ENCODE results near the gene MARK3. TPM values are rescaled to one million over a fixed set of nuclear protein-coding genes. Genes with fewer than 3 reads are reported as not detected.

Gene MARK3
- total RNA-seq, 2 experiments from 2014 or later = 76.8 to 86.7 TPM

GRCh38 chr14:103370087-103370486 lies 15.1 kb upstream of the MARK3 start:
- Mint-ChIP-seq H3K36me3 (ENCODE audit: low read depth) (no peaks in the 10 kb centered on the region), H3K27ac (no peak overlapping the region)
- CTCF ChIA-PET = no interaction called here

GRCh38 chr14:103372017-103372416 lies 13.2 kb upstream of the MARK3 start:
- Mint-ChIP-seq H3K9me3 (ENCODE audit: insufficient read depth) (no peaks in the 10 kb centered on the region), H3K4me1 (ENCODE audit: low read depth) (no peaks in the 10 kb centered on the region)
- ATAC-seq = no peak

More at GRCh38 chr14:103370087-103370486, 15.1 kb upstream of the MARK3 start:
- DNase-seq = no peak
- Mint-ChIP-seq H3K4me3 (no peak overlapping the region), H3K9me3 (ENCODE audit: insufficient read depth) (no peaks in the 10 kb centered on the region), H3K27me3 (ENCODE audit: low read depth) (peaks cover 2% of the 10 kb centered on the region), H3K4me1 (ENCODE audit: low read depth) (no peaks in the 10 kb centered on the region)
- POLR2A ChIA-PET = no interaction called here
- no peak for ATAC-seq

GRCh38 chr14:103372552-103373304 lies 12.5 kb upstream of the MARK3 start:
- Mint-ChIP-seq H3K9me3 (ENCODE audit: insufficient read depth) (no peaks in the 10 kb centered on the region), H3K4me1 (ENCODE audit: low read depth) (no peaks in the 10 kb centered on the region), H3K36me3 (ENCODE audit: low read depth) (no peaks in the 10 kb centered on the region), H3K27me3 (ENCODE audit: low read depth) (peaks cover 2% of the 10 kb centered on the region), H3K4me3 (no peak overlapping the region), H3K27ac (no peak overlapping the region)
- ATAC-seq = no peak
- no peak for DNase-seq
- POLR2A ChIA-PET = no interaction called here
- CTCF ChIA-PET = interaction anchor here (0.8 kb wide), 1 partner anchor 44 kb away, joined by 3 read pairs; no protein-coding TSS in a partner anchor

More at GRCh38 chr14:103372017-103372416, 13.2 kb upstream of the MARK3 start:
- no peak for DNase-seq
- H3K4me3 Mint-ChIP-seq = no peak overlapping the region
- H3K27ac Mint-ChIP-seq = no peak overlapping the region
- ChIA-PET POLR2A (no interaction called here), CTCF (no interaction called here)
- no peaks in the 10 kb centered on the region for H3K36me3 Mint-ChIP-seq (ENCODE audit: low read depth)
- H3K27me3 Mint-ChIP-seq (ENCODE audit: low read depth) = peaks cover 2% of the 10 kb centered on the region

GRCh38 chr14:103374121-103374520 lies 11.1 kb upstream of the MARK3 start:
- ChIA-PET CTCF (no interaction called here), POLR2A (no interaction called here)
- peaks cover 4% of the 10 kb centered on the region for H3K27me3 Mint-ChIP-seq (ENCODE audit: low read depth)

GRCh38 chr14:103377522-103378037 lies 7.6 kb upstream of the MARK3 start:
- Mint-ChIP-seq H3K4me3 (no peak overlapping the region), H3K9me3 (ENCODE audit: insufficient read depth) (no peaks in the 10 kb centered on the region), H3K27me3 (ENCODE audit: low read depth) (peaks cover 11% of the 10 kb centered on the region), H3K36me3 (ENCODE audit: low read depth) (no peaks in the 10 kb centered on the region), H3K4me1 (ENCODE audit: low read depth) (peaks cover 5% of the 10 kb centered on the region), H3K27ac (no peak overlapping the region)
- DNase-seq = no peak
- ATAC-seq = no peak
- ChIA-PET POLR2A (interaction anchor here (0.6 to 1.0 kb wide), 3 partner anchors 13 to 783 kb away, joined by 3 read pairs; no protein-coding TSS in a partner anchor), CTCF (interaction anchor here (1.2 to 1.6 kb wide), 3 partner anchors 10 to 17 kb away, joined by 3 read pairs; no protein-coding TSS in a partner anchor)

More at GRCh38 chr14:103374121-103374520, 11.1 kb upstream of the MARK3 start:
- Mint-ChIP-seq H3K4me1 (ENCODE audit: low read depth) (no peaks in the 10 kb centered on the region), H3K9me3 (ENCODE audit: insufficient read depth) (no peaks in the 10 kb centered on the region), H3K27ac (no peak overlapping the region), H3K4me3 (no peak overlapping the region), H3K36me3 (ENCODE audit: low read depth) (no peaks in the 10 kb centered on the region)
- ATAC-seq (no peak), DNase-seq (no peak)

- no peaks in the 10 kb centered on the region for H3K9me3 Mint-ChIP-seq (ENCODE audit: insufficient read depth)
- ATAC-seq (no peak), DNase-seq (no peak)
- no peak overlapping the region for H3K4me3 Mint-ChIP-seq
- H3K27ac Mint-ChIP-seq = no peak overlapping the region
- peaks cover 14% of the 10 kb centered on the region for H3K27me3 Mint-ChIP-seq (ENCODE audit: low read depth)
- H3K36me3 Mint-ChIP-seq (ENCODE audit: low read depth) = no peaks in the 10 kb centered on the region
- ChIA-PET CTCF (interaction anchor here (0.5 to 1.6 kb wide), 5 partner anchors 9 to 38 kb away, joined by 3 read pairs; no protein-coding TSS in a partner anchor), POLR2A (interaction anchor here (0.6 to 1.0 kb wide), 2 partner anchors 12 to 331 kb away, joined by 3 read pairs; no protein-coding TSS in a partner anchor)
- H3K4me1 Mint-ChIP-seq (ENCODE audit: low read depth) = peaks cover 8% of the 10 kb centered on the region
These were observed 7.0 kb upstream of the MARK3 start for GRCh38 chr14:103378038-103378854.

- Mint-ChIP-seq H3K4me3 (no peak overlapping the region), H3K4me1 (ENCODE audit: low read depth) (peaks cover 16% of the 10 kb centered on the region), H3K9me3 (ENCODE audit: insufficient read depth) (no peaks in the 10 kb centered on the region), H3K27me3 (ENCODE audit: low read depth) (peaks cover 12% of the 10 kb centered on the region), H3K27ac (no peak overlapping the region), H3K36me3 (ENCODE audit: low read depth) (peaks cover under 1% of the 10 kb centered on the region)
- CTCF ChIA-PET = interaction anchor here (0.7 to 2.0 kb wide), 3 partner anchors 10 to 119 kb away, joined by 3 to 9 read pairs (median 3); no protein-coding TSS in a partner anchor
- ATAC-seq = no peak
- no peak for DNase-seq
- POLR2A ChIA-PET = no interaction called here
These were observed 4.4 kb upstream of the MARK3 start for GRCh38 chr14:103380719-103381377.

GRCh38 chr14:103382376-103382775 lies 2.8 kb upstream of the MARK3 start:
- CTCF ChIA-PET = interaction anchor here (0.9 to 2.0 kb wide), 2 partner anchors 8 to 9 kb away, joined by 3 to 9 read pairs; no protein-coding TSS in a partner anchor
- ATAC-seq (no peak), DNase-seq (no peak)
- no peak overlapping the region for H3K4me3 Mint-ChIP-seq
- H3K27me3 Mint-ChIP-seq (ENCODE audit: low read depth) = peaks cover 12% of the 10 kb centered on the region
- H3K4me1 Mint-ChIP-seq (ENCODE audit: low read depth) = peaks cover 18% of the 10 kb centered on the region
- no peak overlapping the region for H3K27ac Mint-ChIP-seq
- no peaks in the 10 kb centered on the region for H3K9me3 Mint-ChIP-seq (ENCODE audit: insufficient read depth)
- POLR2A ChIA-PET = interaction anchor here (0.6 to 1.3 kb wide), 2 partner anchors 9 to 35 kb away, joined by 3 to 4 read pairs; no protein-coding TSS in a partner anchor
- peaks cover 6% of the 10 kb centered on the region for H3K36me3 Mint-ChIP-seq (ENCODE audit: low read depth)

GRCh38 chr14:103384450-103385151 lies 614 bp upstream of the MARK3 start:
- Mint-ChIP-seq H3K27ac (peak overlapping the region; percentile 91), H3K27me3 (ENCODE audit: low read depth) (peaks cover 8% of the 10 kb centered on the region), H3K9me3 (ENCODE audit: insufficient read depth) (no peaks in the 10 kb centered on the region), H3K4me3 (peak overlapping the region; percentile 92), H3K4me1 (ENCODE audit: low read depth) (peaks cover 32% of the 10 kb centered on the region), H3K36me3 (ENCODE audit: low read depth) (peaks cover 14% of the 10 kb centered on the region)
- CTCF ChIA-PET = interaction anchor here (0.7 to 1.1 kb wide), 2 partner anchors 10 to 13 kb away, joined by 3 to 5 read pairs; no protein-coding TSS in a partner anchor
- ATAC-seq = no peak
- DNase-seq = no peak
- POLR2A ChIA-PET = interaction anchor here (0.7 to 2.4 kb wide), 2 partner anchors 40 to 50 kb away, joined by 3 to 12 read pairs; partner anchors contain the start of gene EIF5

- Mint-ChIP-seq H3K36me3 (ENCODE audit: low read depth) (peaks cover 16% of the 10 kb centered on the region), H3K27me3 (ENCODE audit: low read depth) (peaks cover 4% of the 10 kb centered on the region), H3K27ac (peak overlapping the region; percentile 97), H3K4me3 (peak overlapping the region; percentile 98), H3K9me3 (ENCODE audit: insufficient read depth) (no peaks in the 10 kb centered on the region), H3K4me1 (ENCODE audit: low read depth) (peaks cover 41% of the 10 kb centered on the region)
- ATAC-seq (no peak), DNase-seq (peak; percentile 55)
- POLR2A ChIA-PET = interaction anchor here (0.6 to 2.4 kb wide), 3 partner anchors 50 to 88 kb away, joined by 3 to 12 read pairs (median 3); partner anchors contain the start of gene EIF5
- CTCF ChIA-PET = interaction anchor here (1.0 kb wide), 1 partner anchor 14 kb away, joined by 3 read pairs; no protein-coding TSS in a partner anchor
These were observed 906 bp downstream of the MARK3 start for GRCh38 chr14:103385929-103386712.

Measured in activated CD8-positive, alpha-beta T cell treated with anti-CD3 and anti-CD28 coated beads, Interleukin-2, amount 10 ng/mL, durations not matched to agents 7 days and 5 days (primary cell).